Uterus (tissue), 4 donors: ENCODE measurements around the gene ADAMTS17. TPM values are rescaled to one million over a fixed set of nuclear protein-coding genes. Genes with fewer than 3 reads are reported as not detected.

ENCODE experiments used
- DNase-seq, 2 donors: peaks; one replicate each; pipeline ENCODE4 v3.0.0-alpha.2; 2019 to 2020
- H3K27ac ChIP-seq, 2 donors: fragments of 200-600 bp; sonication (generic); 1 replicate in 1 of 2; 2 replicates in 1 of 2; pipeline ENCODE4 v1.5.1; 2016 to 2018
- H3K27me3 ChIP-seq, 2 donors: fragments of 200-600 bp; sonication (generic); one replicate each; pipeline ENCODE4 v1.5.1; 2018 to 2019; ENCODE audit warnings: control low read depth in 1 of 2
- H3K36me3 ChIP-seq, 2 donors: fragments of 200-600 bp; sonication (generic); one replicate each; pipeline ENCODE4 v1.5.1; 2019; ENCODE audit warnings: control low read depth in 1 of 2
- H3K4me1 ChIP-seq, 2 donors: fragments of 200-600 bp; sonication (generic); one replicate each; pipeline ENCODE4 v1.5.1; 2018 to 2019; ENCODE audit warnings: control low read depth in 1 of 2
- H3K4me3 ChIP-seq, 2 donors: fragments of 200-600 bp; sonication (generic); 1 replicate in 1 of 2; 2 replicates in 1 of 2; pipeline ENCODE4 v1.5.1; 2018 to 2019; ENCODE audit warnings: mild to moderate bottlenecking in 1 of 2
- H3K9me3 ChIP-seq, 2 donors: fragments of 200-600 bp; sonication (generic); one replicate each; pipeline ENCODE4 v1.5.1; 2019; ENCODE audit warnings: control low read depth in 1 of 2
- CTCF ChIP-seq, 4 experiments: fragments of 200-600 bp in 2 of 4; fragments of 450-650 bp in 2 of 4; sonication (generic) in 2 of 4; IDR thresholded peaks; one replicate each; pipeline ENCODE4 v1.5.1; 2016 to 2019; ENCODE audit warnings: antibody characterized with exemption in 4 of 4, mild to moderate bottlenecking in 2 of 4, moderate library complexity in 1 of 4
- POLR2A ChIP-seq, 2 donors: fragments of 450-650 bp; IDR thresholded peaks; one replicate each; pipeline ENCODE4 v1.6.1; 2016; ENCODE audit warnings: antibody characterized with exemption in 2 of 2, mild to moderate bottlenecking in 1 of 2, moderate library complexity in 1 of 2
- intact Hi-C: fragments of 100-400 bp; cut with DNase I; formaldehyde crosslinking; loops from one replicate; pipeline ENCODE4 v1.15.1; 2023; ENCODE audit warnings: low total_unique reads
- total RNA-seq, 4 donors: library from RNA; depleted of rRNA in 3 of 4; stranded (reverse); fragments of >200 nt in 3 of 4; gene quantifications; one replicate each; pipeline versions ENCODE4 v1.1.0 to v1.2.4, GENCODE V29; 2014 to 2023
- donor health status: DM: yes; HTN: yes; CAD: no.

ADAMTS17 gene
- total RNA-seq, 4 donors from 2014 or later = 3.1 to 17.1 (median 8.1) TPM; not detected in 1

GRCh38 chr15:100160953-100161352 lies 180.8 kb downstream of the ADAMTS17 start:
- TF ChIP-seq POLR2A (IDR thresholded peaks at IDR 0.05) = no peak
- no peak for TF ChIP-seq CTCF (IDR thresholded peaks at IDR 0.05)
- intact Hi-C loops = no loop called here
- no peak overlapping the region for H3K4me3 ChIP-seq
- H3K27me3 ChIP-seq = no peaks in the 10 kb centered on the region
- H3K36me3 ChIP-seq = no peaks in the 10 kb centered on the region
- H3K4me1 ChIP-seq = no peaks in the 10 kb centered on the region
- DNase-seq = no peak
- H3K9me3 ChIP-seq = no peaks in the 10 kb centered on the region
- no peak overlapping the region for H3K27ac ChIP-seq

GRCh38 chr15:100159436-100159835 lies 182.3 kb downstream of the ADAMTS17 start:
- DNase-seq = no peak
- Histone ChIP-seq H3K36me3 (no peaks in the 10 kb centered on the region), H3K27ac (no peak overlapping the region), H3K4me1 (no peaks in the 10 kb centered on the region), H3K27me3 (no peaks in the 10 kb centered on the region), H3K4me3 (no peak overlapping the region), H3K9me3 (no peaks in the 10 kb centered on the region)
- TF ChIP-seq POLR2A (IDR thresholded peaks at IDR 0.05) (no peak), CTCF (IDR thresholded peaks at IDR 0.05) (no peak)
- intact Hi-C loops = no loop called here

GRCh38 chr15:100158356-100158755 lies 183.4 kb downstream of the ADAMTS17 start:
- Histone ChIP-seq H3K27ac (no peak overlapping the region), H3K36me3 (no peaks in the 10 kb centered on the region), H3K4me3 (no peak overlapping the region), H3K4me1 (no peaks in the 10 kb centered on the region), H3K27me3 (no peaks in the 10 kb centered on the region), H3K9me3 (no peaks in the 10 kb centered on the region)
- intact Hi-C loops = no loop called here
- TF ChIP-seq CTCF (IDR thresholded peaks at IDR 0.05) = no peak
- no peak for TF ChIP-seq POLR2A (IDR thresholded peaks at IDR 0.05)
- DNase-seq = no peak

GRCh38 chr15:100156201-100156600 lies 185.6 kb downstream of the ADAMTS17 start:
- TF ChIP-seq POLR2A (IDR thresholded peaks at IDR 0.05) (no peak), CTCF (IDR thresholded peaks at IDR 0.05) (no peak)
- H3K27me3 ChIP-seq = no peaks in the 10 kb centered on the region
- H3K9me3 ChIP-seq = no peaks in the 10 kb centered on the region
- H3K4me3 ChIP-seq = no peak overlapping the region
- intact Hi-C loops = no loop called here
- H3K4me1 ChIP-seq = no peaks in the 10 kb centered on the region
- H3K36me3 ChIP-seq = no peaks in the 10 kb centered on the region
- no peak for DNase-seq
- H3K27ac ChIP-seq = no peak overlapping the region

GRCh38 chr15:100154338-100154737 lies 187.4 kb downstream of the ADAMTS17 start:
- no peaks in the 10 kb centered on the region for H3K27me3 ChIP-seq
- no peaks in the 10 kb centered on the region for H3K9me3 ChIP-seq
- no peaks in the 10 kb centered on the region for H3K36me3 ChIP-seq
- H3K4me1 ChIP-seq = no peaks in the 10 kb centered on the region
- intact Hi-C loops = no loop called here
- H3K27ac ChIP-seq = no peak overlapping the region
- no peak for DNase-seq
- no peak overlapping the region for H3K4me3 ChIP-seq
- TF ChIP-seq CTCF (IDR thresholded peaks at IDR 0.05) (no peak), POLR2A (IDR thresholded peaks at IDR 0.05) (no peak)
